Activated CD8-positive, alpha-beta memory T cell treated with anti-CD3 and anti-CD28 coated beads for 4 hours (primary cell): ENCODE results near the gene EIPR1.

ENCODE experiments used
- DNase-seq, 2 donors: peaks; one replicate each; pipeline ENCODE4 v3.0.0-alpha.2; 2020; ENCODE audit warnings: low read depth in 2 of 2

The EIPR1 gene

DNA sequence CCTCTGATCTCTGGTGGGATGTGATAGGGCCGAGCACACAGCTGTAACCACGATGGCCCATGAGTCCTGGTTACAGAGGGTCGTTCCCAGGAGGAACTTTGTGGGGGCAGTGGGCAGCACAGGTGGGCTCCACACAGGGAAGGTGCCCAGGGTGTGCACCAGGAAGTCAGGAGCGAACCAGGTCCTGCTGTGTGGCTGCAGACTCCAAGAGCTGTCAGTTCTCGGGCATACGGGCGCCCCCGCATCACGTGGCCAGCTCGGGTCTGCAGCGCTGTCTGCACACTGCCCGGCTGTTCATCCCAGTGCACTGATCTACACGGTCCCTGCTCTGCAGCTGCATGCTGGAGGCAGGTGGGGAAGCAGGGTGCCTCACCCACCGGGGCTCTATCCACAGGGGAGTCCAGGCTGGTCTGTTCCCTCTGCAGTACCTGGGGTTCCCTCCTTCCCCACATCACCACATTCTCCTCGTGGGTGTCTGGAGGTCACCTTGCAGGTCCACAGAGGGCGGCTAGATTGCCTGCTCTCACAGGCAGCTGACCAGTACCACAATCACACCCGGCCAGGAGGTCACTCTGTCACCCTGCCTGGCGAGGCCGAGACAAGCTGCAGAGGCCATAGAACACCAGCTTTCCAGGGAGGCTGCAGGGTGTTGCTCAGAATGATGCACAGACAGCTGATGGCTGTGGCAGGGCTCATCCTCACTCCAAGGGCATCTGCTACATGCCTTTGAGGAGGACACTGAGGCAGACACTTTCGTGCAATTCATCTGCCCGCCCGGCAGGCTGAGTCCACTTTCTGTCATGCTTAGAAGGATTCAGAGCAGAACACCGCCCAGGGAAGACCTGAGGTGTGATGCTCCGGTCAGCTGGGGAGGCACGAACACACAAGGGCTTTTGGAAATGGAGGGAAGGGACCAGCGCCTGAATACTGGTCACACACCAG, 202.7 kb downstream of the EIPR1 start:
- DNase-seq: no peak

DNA sequence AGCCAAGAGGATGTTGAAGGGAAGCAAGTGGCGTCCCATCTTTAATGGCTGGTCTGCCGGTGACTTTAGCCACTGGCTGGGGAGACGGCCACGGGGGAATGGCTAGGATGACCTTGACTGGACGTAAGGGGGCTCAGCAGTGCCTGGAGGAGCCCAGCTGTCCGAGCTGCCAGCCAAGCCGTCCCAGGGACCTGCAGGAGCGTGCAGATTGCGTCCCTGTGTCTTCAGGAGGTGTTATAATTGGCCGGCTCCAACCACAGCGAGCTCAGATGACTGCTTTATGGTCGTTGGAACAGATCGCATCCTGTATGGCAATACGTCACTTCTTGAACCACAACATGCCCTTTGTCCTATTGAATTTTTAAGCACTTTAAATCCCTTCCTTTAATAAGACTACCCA, 204.6 kb downstream of the EIPR1 start:
- no peak for DNase-seq

DNA sequence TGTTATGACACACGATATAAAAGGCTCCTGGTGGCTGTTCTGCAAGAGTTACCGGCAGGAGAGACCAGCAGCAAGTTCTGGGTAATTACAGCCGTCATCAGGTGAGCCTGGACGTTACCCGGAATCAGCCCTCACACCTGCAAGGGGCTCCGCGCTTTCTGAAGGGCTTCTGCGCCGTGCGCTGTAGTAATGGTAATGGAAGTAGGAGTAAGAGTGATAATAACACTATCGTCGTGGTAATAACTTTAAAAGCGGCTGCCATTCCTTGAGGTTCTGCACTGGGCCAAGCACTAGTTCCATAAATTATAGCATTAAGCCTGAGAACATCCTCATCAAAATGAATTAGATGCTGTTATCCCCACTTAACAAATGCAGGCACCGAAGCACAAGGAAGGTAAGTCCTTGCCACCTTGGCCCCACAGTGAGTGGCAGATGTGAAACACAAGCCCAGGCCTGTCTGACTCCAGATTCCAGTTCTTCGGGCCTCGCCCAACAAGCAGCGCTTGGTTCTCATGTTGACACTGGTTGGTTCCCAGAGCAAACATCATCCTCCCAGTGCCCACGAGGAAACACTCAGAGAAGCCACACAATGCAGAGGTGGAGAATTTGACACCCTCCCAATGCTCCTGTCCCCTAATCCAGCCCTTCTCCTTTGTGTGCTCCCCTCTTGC, 205.2 kb downstream of the EIPR1 start:
- no peak for DNase-seq

DNA sequence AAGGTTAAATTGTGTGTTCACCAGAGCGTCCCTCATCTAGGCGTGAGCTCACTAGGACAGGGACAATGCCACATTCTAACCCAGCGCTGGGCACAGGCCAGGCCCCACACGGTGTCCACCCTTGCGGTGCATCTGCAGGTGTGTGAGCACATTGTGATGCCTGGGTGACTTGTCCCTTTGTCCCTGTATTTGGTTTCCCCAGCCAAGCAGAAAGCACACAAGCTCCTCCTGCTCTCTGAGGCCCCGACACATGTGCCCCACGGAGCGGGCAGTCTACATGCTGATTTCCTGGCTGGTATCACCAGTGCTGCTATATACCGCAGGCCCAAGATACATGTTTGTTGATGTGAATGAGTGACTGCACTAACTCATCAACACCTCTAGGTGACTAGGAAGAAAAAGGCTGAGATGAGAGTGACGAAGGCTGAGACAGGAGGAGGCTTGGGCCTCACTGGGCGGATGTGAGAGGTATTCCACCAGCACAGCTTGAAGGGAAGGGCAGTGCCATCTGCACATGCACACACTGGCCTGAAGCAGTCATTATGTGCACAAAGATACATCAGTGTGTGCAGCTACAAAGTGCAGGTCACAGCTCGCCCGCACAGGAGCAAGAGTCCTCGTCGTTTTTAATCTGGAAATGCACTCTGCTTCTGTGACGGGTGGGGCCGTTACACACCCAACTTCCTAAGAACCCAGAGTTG, 205.9 kb downstream of the EIPR1 start:
- DNase-seq: no peak

DNA sequence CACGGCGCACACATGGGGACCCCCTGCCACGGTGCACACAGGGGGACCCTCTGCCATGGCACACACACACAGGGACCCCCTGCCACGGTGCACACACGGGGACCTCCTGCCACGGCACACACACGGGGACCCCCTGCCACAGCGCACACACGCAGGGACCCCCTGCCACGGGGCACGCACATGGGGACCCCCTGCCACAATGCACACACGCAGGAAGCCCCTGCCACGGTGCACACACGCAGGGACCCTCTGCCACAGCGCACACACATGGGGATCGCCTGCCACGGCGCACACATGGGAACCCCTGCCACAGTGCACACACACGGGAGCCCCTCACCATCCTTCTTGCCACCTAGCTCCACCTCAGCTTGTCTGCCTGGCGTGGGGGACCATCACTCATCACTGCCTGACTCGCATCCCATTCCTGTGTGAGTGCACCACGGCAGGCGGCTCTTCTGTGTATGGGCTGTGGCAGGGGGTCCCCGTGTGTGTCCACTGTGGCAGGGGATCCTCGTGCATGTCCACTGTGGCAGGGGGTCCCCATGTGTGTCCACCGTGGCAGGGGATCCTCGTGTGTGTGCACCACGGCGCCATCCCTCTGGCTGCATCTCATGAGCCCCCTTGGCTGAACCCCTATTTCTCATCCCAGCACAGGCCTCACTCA, 206.7 kb downstream of the EIPR1 start:
- no peak for DNase-seq

DNA sequence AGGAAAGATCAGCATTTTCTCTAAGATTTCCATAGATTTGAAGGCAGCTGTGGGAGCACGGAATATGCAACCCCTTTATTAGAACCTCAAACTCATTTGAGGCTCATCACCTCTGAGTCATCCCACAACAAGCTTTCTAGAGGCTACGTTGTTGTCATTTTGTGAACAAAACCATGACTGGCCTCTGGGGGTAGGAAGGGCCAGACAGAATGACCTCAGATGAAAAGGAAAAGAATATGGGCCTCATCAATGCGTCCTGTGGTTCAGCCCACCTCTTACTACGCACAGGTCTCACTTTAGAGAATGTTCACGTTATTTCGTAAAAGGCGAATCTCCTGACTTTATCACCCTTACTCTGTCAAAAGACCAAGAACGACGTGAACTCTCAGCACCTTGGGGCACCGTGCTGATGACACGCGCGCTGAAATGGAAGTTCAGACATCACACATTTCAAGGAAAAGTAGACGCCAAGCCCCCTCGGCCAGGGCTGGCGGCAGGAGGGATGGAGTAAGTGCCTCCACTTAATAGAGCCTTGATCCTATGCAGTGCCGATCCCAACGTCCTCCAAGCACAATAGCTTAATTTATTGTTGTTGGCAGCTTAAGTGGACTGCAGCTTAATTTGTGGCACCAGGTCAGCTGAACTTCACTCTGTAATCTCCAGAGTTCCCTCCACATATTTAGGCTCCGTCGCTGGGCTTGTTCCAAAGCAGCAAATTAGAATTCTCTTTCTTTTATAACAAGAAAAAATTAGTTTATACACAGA, 208.3 kb downstream of the EIPR1 start:
- no peak for DNase-seq

DNA sequence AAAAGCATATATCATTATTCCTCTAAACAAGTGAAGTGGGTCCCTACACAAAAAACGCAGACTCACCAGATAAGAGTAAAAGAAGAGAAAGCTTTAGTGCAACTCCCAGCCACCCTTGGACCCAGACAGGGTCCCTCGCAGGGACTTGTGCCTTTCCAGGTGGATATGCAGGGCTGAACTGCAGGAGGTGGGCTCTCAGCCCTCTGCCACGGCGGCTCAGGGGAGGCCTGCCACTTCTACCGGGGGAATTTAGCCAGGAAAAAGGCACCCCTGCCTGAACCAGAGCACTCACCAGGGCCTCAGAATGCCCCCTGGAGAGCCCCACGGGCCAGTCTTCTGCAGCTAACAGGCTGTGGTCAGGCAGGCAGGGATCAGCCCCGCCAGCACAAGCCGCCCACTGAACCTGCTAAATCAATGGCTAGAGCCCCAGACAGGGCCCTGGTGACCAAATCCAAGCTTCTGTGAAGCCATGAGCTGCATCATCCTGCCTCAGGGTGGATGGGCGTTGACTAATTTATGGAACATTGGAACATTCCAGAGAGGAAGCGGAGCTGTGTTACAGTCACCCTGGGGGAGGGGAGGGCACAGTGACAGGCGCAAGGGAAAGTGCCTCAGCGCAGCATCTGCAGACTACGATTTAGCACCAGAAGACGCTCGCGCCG, 209.3 kb downstream of the EIPR1 start:
- no peak for DNase-seq

DNA sequence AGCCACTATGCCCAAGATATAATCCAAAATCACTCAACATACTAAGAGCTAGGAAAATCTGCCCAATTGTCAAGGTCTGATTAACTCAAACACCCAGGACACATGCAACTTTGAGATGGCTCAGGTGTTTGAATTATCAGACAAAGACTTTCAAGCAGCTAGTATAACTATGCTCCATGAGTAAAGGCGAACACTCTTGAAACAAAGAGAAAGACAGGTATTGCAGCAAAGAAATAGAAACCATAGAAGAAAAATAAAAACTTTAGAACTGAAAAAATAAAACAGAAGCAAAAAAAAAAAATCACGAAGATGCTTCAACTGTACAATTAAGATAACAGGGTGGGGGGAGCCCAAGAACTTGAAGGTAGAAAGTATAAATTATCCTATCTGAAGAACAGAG, 214.2 kb downstream of the EIPR1 start:
- DNase-seq: no peak

DNA sequence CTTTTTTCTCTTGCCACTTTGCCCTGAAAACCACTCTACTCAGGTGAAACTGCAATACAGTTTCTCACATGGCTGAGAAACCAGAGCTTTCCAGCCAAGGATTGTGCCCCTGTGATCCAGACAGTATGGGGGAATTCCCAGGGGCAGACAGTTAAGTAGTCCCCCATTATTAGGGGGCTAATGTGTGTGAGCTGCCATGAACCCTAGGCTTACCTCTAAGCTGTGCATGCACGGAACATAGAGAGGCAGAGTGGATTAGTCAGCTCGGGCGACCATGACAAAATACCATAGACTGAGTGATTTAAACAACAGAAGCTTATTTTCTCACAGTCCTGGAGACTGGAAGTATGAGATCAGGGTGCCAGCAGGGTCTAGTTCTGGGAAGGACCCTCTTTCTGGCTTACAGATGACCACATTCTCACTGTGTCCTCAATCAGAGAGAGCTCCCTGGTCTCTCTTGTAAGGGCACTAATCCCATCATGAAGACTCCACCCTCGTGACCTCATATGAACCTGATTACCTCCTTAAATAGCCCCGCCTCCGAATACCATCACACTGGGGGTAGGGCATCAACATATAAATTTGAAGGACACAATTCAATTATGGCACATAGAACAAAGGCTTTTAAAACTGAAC, 215.1 kb downstream of the EIPR1 start:
- DNase-seq: no peak

DNA sequence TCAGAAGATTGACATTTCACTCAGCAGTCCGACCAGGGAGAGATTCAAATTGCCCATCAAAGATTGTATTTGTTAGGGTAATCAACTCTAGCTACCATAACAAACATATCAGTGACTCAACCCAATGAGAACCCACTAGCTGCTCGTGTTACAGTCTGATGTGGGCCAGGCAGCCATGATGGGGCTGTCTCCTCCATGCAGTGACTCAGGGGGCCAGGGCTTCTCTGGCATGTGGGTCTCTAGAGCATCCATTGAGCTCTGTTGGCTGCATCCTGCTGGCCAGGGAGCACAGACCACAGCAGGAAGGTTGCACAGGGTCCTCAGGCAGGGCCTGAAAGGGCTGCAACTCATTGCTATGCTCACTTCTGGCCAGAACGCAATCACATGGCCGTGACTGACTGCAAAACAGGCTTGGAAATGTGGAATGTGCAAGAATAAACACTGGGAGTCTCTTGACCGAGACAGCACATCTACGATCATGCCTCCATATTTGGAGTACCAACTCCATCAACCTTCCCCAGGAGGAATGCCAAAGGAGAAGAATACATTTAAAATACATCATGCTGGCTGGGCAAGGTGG, 216.8 kb downstream of the EIPR1 start:
- DNase-seq: no peak

DNA sequence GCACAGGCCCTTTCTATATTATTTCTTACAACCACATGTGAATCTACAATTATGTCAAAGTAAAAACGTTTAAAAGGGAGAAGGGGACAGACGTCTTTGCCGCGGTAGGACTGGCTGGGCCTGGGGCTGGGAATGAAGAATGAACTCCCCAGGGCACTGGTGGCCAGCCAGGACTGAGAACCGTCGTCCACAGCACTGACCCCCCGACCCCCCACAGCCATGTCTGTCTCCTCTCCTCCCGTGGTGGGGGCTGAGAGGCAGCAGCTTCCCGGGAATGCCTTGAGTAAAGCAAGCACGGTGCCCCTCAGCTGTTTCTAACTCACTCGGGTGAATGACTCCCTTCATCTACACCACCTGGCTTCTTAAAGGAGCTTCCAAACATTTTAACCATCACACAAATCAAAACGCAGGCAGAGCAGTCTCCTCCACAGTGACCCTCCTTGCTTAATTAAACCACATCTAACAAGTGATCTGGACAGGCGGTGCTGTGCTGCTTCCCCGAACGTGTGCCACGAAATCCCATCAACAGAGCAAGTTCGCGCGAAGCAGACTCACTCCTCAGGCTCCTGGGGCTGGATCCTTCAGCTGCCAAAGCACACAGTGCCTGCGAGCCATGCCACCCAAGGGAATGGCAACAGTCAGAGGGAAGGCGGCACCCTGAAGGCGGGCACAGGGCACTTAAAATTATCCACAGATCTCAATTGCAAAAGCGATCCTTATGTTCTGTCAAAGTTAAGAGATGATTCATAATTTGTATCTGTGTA, 217.7 kb downstream of the EIPR1 start:
- no peak for DNase-seq

DNA sequence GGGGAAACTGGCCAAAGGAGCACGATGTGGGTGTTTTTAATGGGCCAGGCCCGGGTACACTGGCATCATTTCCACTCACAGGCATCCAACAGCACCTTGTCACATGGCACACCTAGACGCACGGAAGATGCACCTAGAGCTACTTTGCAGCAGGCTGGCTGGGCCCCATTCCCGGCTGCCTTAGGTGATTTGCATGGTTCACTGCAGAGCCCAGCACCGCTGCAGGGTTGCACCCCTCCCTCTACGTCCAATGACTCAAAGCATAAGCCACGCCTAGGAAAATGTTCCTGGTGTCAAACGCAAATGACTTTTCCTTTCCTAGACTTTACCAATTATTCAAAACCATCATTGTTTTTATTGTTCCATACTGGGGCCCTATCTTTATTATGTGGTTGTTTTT, 222.9 kb downstream of the EIPR1 start:
- no peak for DNase-seq

DNA sequence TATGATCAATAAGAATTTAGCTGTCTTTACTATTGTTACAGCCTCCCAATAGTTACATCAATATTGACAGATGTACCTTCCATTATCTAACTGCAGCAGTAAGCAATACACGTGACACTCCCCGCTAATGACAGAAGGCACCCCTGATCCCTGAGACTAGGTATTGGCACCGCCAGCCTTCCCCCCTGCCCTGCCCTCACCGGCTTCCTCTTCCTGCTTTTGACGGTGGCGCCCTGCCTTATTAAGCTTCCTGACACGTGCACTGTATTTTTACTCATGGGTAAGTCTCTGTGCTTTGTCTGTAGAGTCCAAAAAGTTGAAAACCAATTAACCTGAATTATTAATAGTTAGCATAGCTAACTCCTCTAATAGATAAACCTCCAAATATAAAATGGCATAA, 223.5 kb downstream of the EIPR1 start:
- no peak for DNase-seq

DNA sequence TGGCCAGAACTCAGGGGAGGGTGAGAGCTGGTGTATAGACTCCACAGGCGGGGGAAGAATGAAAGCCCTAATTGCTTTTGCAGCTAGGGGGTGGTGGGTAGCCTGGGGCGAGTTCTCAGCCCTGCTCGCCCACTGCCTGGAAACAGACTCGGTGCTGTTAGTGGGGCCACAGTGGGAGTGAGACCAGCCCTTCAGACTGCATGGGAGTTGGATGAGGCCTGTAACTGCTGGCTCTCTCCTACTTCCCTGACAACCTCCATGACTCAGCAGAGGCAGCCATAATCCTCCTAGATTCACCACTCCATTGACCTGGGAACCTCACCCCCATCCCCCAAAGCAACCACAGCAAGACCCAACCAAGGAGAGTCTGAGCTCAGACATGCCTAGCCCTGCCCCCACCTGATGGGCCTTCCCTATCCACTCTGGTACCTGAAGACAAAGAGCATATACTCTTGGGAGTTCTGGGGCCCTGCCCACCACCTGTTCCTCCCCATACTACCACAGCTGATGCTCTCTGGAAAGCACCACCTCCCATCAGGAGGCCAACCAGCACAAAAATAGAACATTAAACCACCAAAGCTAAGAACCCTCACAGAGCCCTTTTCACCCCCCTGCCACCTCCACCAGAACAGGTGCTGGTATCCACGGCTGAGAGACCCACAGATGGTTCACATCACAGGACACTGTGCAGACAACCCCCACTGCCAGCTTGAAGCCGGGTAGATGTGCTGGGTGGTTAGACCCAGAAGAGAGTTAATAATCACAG, 226.3 kb downstream of the EIPR1 start:
- no peak for DNase-seq

DNA sequence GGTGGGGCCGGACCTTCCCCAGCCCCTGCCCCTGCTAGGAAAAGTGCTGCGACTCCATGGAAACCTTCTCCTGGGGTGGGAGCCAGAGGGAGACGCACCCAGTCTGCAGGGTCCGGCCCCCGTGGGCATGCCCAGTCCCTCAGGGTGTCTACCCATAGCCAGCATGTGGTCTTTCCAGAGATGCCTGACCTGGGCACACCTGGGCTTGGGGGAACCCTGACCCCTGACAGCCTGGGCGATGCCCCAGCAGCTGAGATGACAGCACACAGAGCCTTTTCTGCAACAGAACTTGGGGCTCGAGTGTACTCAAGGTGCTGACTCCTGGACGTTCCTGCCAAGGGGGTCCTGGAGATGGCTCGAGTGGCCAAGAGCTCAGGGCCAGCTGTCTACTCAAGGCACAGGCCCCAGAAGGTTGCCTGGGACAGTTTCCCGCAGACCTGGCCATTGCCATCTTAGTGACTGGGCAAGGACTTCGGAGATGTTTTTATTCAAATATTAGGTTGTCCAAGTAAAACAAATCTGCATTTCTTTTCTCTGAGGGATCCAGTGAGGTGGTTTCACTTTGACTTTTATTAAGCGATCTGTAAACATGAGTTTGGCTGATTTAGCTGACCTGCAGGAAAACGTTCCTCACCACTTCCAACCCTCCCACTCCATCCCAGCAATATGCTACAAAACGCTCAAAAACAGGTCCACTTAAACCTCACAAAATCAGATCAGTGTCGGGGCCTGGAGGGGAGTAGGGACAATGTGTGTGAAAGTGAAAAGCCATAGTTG, 228.0 kb downstream of the EIPR1 start:
- DNase-seq: no peak

DNA sequence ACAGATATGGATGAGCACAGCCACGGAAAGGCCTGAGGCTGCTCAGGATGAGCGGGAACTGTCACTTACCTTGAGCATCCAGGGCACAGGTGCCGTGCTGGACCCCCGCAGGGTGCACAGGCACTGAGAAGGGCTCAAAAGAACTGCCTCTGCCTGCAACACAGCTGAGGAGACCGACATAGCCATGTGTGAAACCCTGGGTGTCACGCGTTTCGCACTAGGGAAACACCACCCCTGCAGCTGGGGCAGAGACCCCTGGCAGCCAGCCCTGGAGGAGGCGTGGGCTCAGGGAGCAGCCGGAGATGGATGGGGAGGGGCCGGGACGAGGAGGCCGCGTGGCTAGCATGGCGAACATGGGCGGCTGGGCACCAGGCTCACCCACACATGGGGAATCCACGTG, 228.9 kb downstream of the EIPR1 start:
- DNase-seq: no peak

DNA sequence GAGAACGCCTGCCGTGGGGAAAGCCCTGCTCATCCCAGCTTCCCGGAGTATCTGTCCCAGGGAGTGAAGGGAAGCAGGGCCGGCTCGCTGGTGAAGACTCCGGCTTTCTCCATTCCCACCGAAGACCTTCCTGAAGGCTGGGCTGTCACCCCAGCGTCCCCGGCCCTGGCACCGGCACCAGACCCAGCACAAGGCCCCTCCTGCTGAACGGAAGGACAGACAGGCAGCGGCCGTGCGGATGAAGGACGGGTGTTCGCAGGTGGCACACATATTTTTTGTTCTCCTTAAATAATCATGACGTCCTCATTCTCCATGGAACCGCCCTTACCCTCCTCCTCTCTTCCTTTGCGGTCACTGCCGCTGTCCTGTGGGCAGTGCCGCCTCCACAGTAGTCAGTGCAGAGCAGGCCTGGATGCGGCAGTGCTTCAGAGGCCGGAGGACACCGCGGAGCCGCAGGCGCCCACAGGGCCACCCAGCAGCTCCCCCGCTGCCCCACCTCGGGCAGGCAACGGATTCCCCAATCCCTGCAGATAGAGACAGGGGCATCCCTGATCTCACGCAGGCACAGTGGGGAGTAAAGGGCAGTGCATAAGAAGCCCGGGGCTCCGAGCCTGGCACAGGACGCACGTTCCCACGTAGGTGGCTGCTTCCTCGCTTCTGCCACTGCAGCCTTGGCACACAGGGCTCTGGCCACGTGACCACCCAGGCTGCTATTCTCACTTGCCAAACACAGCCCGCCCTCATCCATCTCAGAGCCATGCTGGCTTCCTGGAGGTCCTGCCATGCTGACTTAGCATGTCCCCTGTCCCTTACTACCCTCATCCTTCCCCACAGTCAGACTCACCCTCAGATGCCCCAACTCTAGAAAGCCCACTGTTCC, 229.7 kb downstream of the EIPR1 start:
- no peak for DNase-seq
